ENCODE data around the gene SLC19A1.

Gene SLC19A1

DNA sequence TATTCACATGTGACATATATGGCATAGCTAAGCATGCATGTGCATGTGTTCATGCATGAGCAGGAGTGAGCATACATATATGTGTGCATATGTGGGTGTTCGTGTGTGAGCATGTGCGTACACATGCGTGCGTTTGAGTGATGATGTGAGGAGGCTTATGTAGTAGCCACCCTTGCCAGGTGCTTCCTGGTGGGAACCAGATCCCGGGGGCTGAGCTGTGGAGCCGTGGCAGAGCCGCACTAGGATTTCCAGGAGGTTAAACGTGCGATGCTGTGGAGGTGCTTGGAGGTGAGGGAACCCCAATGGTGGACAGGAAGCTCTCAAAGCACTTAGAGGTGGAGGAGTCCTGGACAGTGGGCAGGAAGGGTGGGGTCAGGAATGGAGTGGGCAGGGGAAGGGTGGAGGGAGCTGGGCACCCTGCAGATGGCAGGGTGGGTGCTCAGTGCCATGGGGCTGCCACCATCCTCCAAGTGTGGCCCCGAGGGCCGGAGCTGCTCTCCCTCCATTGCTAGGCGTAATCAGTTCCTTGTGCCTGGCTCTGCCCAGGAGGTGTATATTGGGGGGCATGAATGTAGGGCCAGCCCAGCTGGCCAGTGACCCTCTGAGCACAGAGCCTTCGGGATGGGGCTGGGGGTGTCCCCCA is 88.8 kb downstream of the SLC19A1 start:
- TF ChIP-seq, protein P1, sequence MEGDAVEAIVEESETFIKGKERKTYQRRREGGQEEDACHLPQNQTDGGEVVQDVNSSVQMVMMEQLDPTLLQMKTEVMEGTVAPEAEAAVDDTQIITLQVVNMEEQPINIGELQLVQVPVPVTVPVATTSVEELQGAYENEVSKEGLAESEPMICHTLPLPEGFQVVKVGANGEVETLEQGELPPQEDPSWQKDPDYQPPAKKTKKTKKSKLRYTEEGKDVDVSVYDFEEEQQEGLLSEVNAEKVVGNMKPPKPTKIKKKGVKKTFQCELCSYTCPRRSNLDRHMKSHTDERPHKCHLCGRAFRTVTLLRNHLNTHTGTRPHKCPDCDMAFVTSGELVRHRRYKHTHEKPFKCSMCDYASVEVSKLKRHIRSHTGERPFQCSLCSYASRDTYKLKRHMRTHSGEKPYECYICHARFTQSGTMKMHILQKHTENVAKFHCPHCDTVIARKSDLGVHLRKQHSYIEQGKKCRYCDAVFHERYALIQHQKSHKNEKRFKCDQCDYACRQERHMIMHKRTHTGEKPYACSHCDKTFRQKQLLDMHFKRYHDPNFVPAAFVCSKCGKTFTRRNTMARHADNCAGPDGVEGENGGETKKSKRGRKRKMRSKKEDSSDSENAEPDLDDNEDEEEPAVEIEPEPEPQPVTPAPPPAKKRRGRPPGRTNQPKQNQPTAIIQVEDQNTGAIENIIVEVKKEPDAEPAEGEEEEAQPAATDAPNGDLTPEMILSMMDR (IDR thresholded peaks at IDR 0.05; ENCODE audit: low read depth, low read length, missing control alignments), result no peak
- no peak for DNase-seq (ENCODE audit: extremely low read depth, low read depth)
- H3K4me3 ChIP-seq (replicated peaks; ENCODE audit: low read depth, low read length), result no peak overlapping the region

DNA sequence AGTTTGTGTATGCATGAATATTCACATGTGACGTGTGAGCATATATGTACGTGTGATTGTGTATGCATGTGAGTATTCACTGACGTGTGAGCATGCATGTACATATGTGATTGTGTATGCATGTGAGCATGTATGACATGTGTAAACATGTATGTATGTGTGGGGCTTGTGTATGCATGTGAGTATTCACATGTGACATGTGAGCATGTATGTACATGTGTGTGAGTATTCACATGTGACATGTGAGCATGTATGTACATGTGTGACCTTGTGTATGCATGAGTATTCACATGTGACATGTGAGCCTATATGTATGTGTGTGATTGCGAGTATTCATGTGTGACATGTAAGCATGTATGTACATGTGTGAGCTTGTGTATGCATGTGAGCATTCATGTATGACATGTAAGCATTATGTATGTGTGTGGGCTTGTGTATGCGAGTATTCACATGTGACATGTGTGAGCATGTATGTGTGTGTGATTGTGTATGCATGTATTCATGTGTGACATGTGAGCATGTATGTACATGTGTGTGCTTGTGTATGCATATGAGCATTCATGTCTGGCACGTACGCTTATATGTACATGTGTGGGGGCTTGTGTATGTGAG is 89.4 kb downstream of the SLC19A1 start:
- TF ChIP-seq, protein P1 (IDR thresholded peaks at IDR 0.05; ENCODE audit: low read depth, low read length, missing control alignments), result no peak
- no peak for DNase-seq (ENCODE audit: extremely low read depth, low read depth)
- H3K4me3 ChIP-seq (replicated peaks; ENCODE audit: low read depth, low read length), result no peak overlapping the region

DNA sequence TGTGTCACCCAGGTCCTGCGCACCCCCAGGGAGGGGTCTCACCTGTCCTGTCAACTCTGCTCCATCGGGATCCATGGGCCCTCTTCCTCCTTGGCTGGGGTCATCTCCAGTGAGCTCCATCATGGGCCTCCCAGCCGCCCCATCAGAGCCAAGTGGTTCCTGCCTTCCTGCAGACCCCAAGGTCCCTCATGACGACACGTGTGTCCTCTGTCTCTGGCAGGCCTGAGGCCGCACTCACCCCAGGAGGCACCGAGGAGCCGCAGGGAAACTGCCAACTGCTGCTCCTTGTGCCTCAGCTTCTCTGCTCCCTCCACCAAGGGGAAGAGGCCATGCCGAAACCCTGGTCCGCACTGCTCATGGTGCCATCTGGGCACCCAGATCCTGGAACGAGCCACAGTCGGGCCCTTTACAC is 90.5 kb downstream of the SLC19A1 start:
- TF ChIP-seq, protein P1 (IDR thresholded peaks at IDR 0.05; ENCODE audit: low read depth, low read length, missing control alignments), result no peak
- H3K4me3 ChIP-seq (replicated peaks; ENCODE audit: low read depth, low read length), result no peak overlapping the region
- DNase-seq (ENCODE audit: extremely low read depth, low read depth), result no peak

DNA sequence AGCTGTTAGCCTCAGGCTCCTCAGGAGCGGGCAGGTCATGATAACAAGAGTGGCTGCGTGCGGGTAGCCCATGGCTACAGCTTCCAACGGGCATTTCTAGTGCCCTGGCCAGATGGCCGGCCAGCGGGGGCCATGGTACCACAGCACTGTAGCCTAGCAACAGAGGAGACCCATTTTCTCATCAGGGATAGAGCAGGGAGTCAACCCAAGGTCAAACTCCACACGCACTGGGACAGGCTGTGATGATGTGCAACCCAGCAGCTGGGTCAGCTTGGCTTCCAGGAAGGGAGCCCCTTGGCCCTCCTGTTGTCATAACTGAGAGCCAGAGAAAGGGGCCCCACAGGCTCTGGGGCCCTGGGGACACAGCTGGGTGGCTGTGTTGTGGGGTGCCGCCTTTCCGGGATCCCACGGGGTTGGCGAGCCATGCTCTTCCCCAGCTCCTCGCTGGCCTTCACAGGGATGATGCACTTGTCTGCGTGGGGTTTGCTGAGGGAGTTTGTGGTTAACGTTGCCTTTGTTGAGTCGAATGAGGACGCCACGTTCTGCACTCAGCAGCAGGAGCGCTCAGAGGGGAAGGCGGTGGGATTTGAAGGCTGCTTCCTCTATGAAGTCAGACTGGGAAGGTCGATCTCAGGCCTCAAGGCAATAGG is 91.0 kb downstream of the SLC19A1 start:
- DNase-seq (ENCODE audit: extremely low read depth, low read depth), result no peak
- H3K4me3 ChIP-seq (replicated peaks; ENCODE audit: low read depth, low read length), result no peak overlapping the region
- TF ChIP-seq, protein P1 (IDR thresholded peaks at IDR 0.05; ENCODE audit: low read depth, low read length, missing control alignments), result no peak

DNA sequence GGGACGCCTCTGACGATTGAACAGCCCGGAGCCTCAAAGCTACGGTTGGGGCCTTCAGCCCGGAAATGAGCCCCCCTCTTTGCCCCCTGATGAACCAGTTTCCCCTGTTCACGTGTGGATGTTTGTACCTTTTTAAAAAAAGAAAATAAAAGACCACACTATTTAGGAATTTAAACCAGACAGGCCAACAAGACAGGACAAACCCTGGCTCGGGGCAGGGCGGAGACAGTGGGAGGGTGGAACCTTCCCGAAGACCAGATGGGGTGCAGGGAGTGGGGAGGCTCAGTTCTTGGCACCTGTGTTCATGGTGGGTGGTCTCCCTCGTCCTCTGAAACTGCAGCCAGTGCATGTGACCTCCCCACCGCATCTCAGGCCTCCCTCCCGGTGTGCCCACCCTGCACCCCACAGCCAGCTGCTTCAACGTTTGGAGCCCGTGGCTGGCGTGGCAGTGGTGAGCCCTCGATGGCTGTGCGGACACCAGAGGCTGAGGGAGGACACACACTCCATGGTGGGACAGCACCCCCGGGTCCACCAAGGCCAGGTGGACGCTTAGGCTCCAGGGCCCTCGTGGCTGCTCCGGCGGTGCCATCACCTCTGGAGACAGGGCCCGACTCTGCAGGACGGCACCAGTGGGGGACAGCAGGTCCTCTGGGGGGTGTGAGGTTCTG is 91.7 kb downstream of the SLC19A1 start:
- no peak for DNase-seq (ENCODE audit: extremely low read depth, low read depth)
- TF ChIP-seq, protein P1 (IDR thresholded peaks at IDR 0.05; ENCODE audit: low read depth, low read length, missing control alignments), result no peak

DNA sequence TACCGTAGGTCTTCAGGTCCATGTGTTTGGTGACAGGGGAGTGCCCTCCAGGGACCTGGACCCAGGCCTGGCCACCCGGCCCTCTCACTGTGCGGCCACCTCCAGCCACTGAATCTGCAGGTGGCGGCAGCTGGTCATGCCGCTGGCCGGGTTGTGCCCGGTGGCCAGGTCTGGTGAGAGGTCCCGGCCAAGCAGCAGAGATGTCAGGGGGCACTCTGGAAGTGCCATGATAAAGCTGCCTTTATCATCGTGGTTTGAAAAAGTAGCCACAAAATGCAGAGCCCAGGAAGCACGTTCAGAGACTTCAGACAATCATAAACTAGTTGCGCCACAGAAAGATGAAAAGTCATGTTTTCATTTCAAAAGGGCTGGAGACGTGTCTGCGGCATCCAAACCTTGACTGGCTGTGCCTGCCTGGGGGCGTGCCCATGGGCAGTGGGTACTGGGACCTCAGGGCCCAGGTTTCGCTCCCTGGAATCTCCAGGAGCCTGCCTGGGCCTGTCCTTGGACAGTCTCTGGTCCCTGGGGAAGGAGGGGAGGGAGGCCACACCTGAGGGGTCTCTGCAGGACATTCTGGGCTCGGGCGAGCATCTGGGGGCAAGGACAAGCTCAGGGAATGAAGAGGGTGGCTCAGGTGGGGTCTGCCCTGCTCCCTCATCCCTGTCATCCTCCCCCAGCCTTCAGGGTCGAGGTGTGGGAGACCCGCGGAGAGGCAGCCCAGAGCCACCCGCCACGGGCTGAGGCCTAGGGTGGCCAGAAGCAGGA is 92.4 kb downstream of the SLC19A1 start:
- no peak overlapping the region for H3K4me3 ChIP-seq (replicated peaks; ENCODE audit: low read depth, low read length)
- DNase-seq (ENCODE audit: extremely low read depth, low read depth), result no peak
- TF ChIP-seq, protein P1 (IDR thresholded peaks at IDR 0.05; ENCODE audit: low read depth, low read length, missing control alignments), result no peak

More for the DNA sequence above, 91.7 kb downstream of the SLC19A1 start:
- H3K4me3 ChIP-seq (replicated peaks; ENCODE audit: low read depth, low read length), result no peak overlapping the region

All from HFF-Myc (cell line).